ENCODE data around the gene STK4.

DNA sequence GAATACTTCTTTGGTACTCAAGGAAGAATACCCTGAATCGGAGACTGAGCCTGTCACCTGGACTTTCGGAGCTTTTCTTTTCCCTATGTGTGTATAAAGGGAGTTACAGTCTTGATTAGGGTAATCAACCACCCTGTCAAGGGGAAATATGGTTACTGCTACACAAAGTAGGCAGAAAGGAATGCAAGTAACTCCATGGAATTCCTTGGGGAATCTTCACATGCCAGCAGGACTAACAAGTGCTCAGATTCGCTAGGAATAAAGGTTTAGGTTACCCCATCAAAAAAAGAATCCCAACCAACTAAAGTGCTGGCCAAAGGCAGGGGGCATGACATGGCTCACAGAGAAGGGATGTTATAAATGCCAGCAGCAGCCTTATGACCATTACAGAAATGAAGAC lies 124.2 kb downstream of the STK4 start:
- TF ChIP-seq POLR2AphosphoS5 (IDR thresholded peaks at IDR 0.05; ENCODE audit: low read depth, low read length): no peak
- TF ChIP-seq POLR2A (IDR thresholded peaks at IDR 0.05; ENCODE audit: low read depth, low read length): no peak
- no peak for TF ChIP-seq PAX5 (IDR thresholded peaks at IDR 0.05; ENCODE audit: insufficient read depth, low read length, severe bottlenecking)
- no peak for TF ChIP-seq TAF1 (IDR thresholded peaks at IDR 0.05; ENCODE audit: low read depth, low read length)
- TF ChIP-seq POU2F2 (IDR thresholded peaks at IDR 0.05; ENCODE audit: low read depth, low read length): no peak
- TF ChIP-seq SPI1 (IDR thresholded peaks at IDR 0.05; ENCODE audit: low read depth, low read length): no peak
